Effector memory CD8-positive, alpha-beta T cell (primary cell): ENCODE measurements around the gene CCDC6.

ENCODE experiments used
- ATAC-seq: fragments of 150-1000 bp; cut with Tn5 transposase; replicated peaks from 2 replicates; pipeline ENCODE4 v1.10.0; 2021; ENCODE audit warnings: mild to moderate bottlenecking, moderate library complexity
- DNase-seq, 3 experiments: peaks; one replicate each; pipeline ENCODE4 v3.0.0; 2021
- H3K27ac Mint-ChIP-seq, 2 donors: one replicate each; pipeline ENCODE4 v1.8.0; 2022; ENCODE audit warnings: mild to moderate bottlenecking in 2 of 2, mixed read lengths in 2 of 2, moderate library complexity in 2 of 2
- H3K27me3 Mint-ChIP-seq, 2 donors: one replicate each; pipeline ENCODE4 v1.8.0; 2022; ENCODE audit warnings: mixed read lengths in 2 of 2
- H3K36me3 Mint-ChIP-seq: one replicate; pipeline ENCODE4 v1.8.0; 2022; ENCODE audit warnings: mild to moderate bottlenecking, moderate library complexity, mixed read lengths; ENCODE audit not compliant: insufficient read depth
- H3K4me1 Mint-ChIP-seq, 2 donors: one replicate each; pipeline ENCODE4 v1.8.0; 2022; ENCODE audit warnings: low read depth in 2 of 2, mixed read lengths in 2 of 2
- H3K4me3 Mint-ChIP-seq, 2 donors: one replicate each; pipeline ENCODE4 v1.8.0; 2022; ENCODE audit warnings: mild to moderate bottlenecking in 2 of 2, mixed read lengths in 2 of 2, moderate library complexity in 2 of 2
- H3K9me3 Mint-ChIP-seq, 2 donors: one replicate each; pipeline ENCODE4 v1.8.0; 2022; ENCODE audit warnings: mixed read lengths in 2 of 2

The CCDC6 gene

DNA sequence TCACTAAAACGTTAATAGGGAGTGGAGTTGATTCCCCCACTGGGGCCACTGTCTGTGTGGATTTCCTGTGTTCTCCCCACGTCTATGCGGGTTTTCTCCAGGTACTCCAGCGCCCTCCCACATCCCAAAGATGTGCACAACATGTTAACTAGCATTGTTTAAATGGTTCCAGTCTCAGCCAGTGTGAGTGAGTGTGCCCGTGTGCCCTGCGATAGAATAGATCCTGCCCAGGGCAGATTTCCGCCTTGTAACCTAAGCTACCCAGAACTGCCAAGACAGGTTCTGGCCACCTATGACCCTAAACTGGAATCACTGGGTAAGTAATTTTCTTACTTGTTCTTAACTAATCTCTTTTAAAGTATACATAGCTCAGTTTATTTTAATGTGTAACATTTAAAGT is 58.5 kb downstream of the CCDC6 start:
- peaks cover 9 to 13% of the 10 kb centered on the region in 2 donors for H3K4me1 Mint-ChIP-seq
- no peaks in the 10 kb centered on the region for H3K27me3 Mint-ChIP-seq
- no peak for ATAC-seq
- no peak overlapping the region for H3K4me3 Mint-ChIP-seq
- no peak for DNase-seq
- H3K27ac Mint-ChIP-seq: no peak overlapping the region
- H3K9me3 Mint-ChIP-seq: no peaks in the 10 kb centered on the region
- peaks cover 43% of the 10 kb centered on the region for H3K36me3 Mint-ChIP-seq

DNA sequence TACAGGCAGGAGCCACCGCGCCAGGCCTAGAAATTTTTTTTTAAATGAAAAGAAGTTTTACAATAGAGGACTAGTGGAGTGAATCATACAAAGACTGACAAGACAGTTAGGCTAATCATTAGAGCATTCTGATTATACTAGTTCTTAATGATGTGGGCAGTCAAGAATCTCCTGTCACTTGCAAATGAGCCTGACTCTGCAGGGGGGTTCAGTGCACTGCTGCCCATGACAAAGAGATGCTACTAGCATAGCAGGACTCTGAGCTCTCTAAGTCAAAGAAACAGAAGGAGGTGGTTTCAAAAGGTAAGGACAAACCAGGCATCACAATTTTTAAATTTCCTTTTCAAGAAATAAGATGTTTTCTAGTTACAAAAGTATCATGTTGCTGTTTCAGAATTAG is 59.0 kb downstream of the CCDC6 start:
- ATAC-seq (no peak), DNase-seq (no peak)
- peaks cover 46% of the 10 kb centered on the region for H3K36me3 Mint-ChIP-seq
- no peaks in the 10 kb centered on the region for H3K27me3 Mint-ChIP-seq
- H3K9me3 Mint-ChIP-seq: no peaks in the 10 kb centered on the region
- H3K4me3 Mint-ChIP-seq: no peak overlapping the region
- no peak overlapping the region for H3K27ac Mint-ChIP-seq
- peaks cover 4 to 8% of the 10 kb centered on the region in 2 donors for H3K4me1 Mint-ChIP-seq

DNA sequence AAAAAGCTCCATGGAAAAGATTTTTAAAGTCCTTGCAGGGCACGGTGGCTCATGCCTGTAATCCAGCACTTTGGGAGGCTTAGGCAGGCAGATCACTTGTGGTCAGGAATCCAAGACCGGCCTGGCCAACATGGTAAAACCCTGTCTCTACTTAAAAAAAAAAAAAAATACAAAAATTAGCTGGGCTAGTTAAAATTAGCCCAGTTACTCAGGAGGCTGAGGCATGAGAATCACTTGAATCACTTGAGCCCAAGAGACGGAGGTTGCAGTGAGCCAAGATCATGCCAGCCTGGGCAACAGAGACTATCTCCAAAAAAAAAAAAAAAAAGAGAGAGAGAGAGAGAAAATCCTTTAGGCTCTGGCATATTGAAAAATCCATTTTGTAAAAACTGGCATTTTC is 61.9 kb downstream of the CCDC6 start:
- H3K36me3 Mint-ChIP-seq: peaks cover 43% of the 10 kb centered on the region

DNA sequence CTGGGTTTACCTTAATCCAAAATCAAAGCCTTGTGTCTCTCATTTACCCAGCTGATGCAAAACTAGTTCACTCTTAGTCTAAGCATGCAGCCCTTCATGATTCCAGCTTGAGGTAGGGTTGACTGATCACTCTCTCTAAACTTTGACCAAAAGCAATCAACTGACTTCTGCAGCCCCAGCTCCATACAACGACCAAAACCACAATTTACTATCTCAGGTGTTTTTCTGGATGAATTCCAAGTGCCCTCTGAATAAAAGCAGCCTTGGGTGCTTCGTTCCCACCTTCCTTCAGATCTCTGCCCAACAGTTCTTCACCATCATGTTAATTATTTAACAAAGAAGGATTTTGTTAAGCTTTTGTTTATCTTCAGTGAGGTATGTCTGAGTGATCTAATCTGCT is 62.6 kb downstream of the CCDC6 start:
- DNase-seq: no peak
- Mint-ChIP-seq H3K4me1 (peaks cover 16% of the 10 kb centered on the region in 2 donors), H3K27me3 (no peaks in the 10 kb centered on the region), H3K9me3 (no peaks in the 10 kb centered on the region), H3K36me3 (peaks cover 41% of the 10 kb centered on the region), H3K4me3 (no peak overlapping the region), H3K27ac (no peak overlapping the region)
- ATAC-seq: no peak

More for the DNA sequence above, 61.9 kb downstream of the CCDC6 start:
- Mint-ChIP-seq H3K27me3 (no peaks in the 10 kb centered on the region), H3K4me3 (no peak overlapping the region), H3K27ac (no peak overlapping the region), H3K4me1 (peaks cover 12 to 13% of the 10 kb centered on the region in 2 donors), H3K9me3 (no peaks in the 10 kb centered on the region)
- DNase-seq (no peak), ATAC-seq (no peak)

DNA sequence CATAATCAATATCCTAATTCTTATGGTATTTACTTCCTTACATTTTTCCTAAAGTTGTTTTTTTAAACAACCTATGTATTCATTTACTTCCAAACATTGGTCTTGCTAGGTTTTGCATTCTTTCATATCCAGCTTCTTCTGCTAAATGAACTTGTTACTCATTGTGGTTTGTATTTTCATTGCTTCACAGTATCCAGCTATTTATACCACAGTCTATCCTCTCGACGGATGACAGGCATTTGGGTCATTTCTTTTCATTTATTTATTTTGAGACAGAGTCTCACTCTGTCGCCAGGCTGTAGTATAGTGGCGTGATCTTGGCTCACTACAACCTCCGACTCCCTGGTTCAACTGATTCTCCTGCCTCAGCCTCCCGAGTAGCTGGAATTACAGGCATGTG is 66.8 kb downstream of the CCDC6 start:
- H3K27me3 Mint-ChIP-seq: no peaks in the 10 kb centered on the region
- ATAC-seq (no peak), DNase-seq (no peak)
- H3K9me3 Mint-ChIP-seq: no peaks in the 10 kb centered on the region
- H3K4me1 Mint-ChIP-seq: peaks cover 21 to 24% of the 10 kb centered on the region in 2 donors
- peaks cover 22% of the 10 kb centered on the region for H3K36me3 Mint-ChIP-seq
- no peak overlapping the region for H3K4me3 Mint-ChIP-seq
- H3K27ac Mint-ChIP-seq: no peak overlapping the region

DNA sequence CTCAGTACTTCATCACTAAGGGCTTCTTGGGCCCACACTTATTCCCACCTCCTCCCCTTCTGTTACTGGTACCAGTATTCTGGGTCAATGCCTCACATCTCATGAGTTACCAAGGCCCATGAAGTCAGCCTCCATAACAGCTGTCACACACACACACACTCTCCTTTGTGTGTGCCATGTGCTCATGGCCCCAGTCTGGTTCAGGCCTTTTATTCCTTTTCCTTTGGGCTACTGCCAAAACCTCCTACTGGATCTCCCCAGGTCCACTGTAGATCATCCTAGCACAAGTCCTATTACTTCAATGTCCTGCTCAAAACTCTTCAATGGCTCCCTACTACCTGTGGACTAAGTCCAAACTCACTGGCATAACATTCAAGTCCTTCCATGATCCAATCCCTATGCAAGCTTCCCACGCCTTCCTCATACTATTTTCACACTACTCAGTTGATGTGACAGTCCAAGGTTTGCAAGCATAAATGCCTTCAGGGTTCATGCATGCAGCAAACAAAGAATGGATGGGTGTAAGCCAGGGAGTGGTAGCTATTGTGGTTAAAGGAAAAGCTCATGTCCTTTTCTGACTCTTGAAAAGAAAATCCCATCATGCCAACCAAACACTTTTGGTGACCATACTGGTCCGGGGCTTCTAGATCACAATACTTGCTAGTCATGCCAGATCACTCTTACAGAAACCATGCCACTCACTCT is 68.1 kb downstream of the CCDC6 start:
- Mint-ChIP-seq H3K4me3 (no peak overlapping the region), H3K36me3 (peaks cover 19% of the 10 kb centered on the region), H3K4me1 (peaks cover 21 to 30% of the 10 kb centered on the region in 2 donors), H3K27ac (no peak overlapping the region), H3K9me3 (no peaks in the 10 kb centered on the region), H3K27me3 (no peaks in the 10 kb centered on the region)
- ATAC-seq (no peak), DNase-seq (no peak)

DNA sequence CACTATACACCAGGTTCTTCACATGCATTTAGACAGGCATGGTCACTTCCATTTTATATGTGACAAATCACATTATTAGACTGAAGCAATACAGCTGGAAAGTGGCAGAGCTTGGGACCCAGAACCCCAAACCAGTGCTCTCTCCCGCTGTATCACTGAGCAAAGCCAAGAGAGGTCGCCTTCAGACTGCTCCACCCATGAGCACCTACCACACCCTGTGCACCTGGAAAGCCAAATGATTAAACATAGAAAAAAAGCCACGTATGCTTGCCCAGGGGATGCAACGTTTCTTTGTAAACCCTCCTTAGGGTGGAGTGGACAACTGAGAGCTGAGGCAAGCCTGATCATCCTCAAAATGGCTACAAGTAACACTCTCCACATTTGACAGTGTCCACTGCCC is 72.5 kb downstream of the CCDC6 start:
- Mint-ChIP-seq H3K27me3 (no peaks in the 10 kb centered on the region), H3K27ac (no peak overlapping the region), H3K36me3 (peaks cover 11% of the 10 kb centered on the region), H3K4me3 (no peak overlapping the region), H3K9me3 (no peaks in the 10 kb centered on the region), H3K4me1 (peaks cover 19 to 47% of the 10 kb centered on the region in 2 donors)
- DNase-seq: no peak
- ATAC-seq: no peak

DNA sequence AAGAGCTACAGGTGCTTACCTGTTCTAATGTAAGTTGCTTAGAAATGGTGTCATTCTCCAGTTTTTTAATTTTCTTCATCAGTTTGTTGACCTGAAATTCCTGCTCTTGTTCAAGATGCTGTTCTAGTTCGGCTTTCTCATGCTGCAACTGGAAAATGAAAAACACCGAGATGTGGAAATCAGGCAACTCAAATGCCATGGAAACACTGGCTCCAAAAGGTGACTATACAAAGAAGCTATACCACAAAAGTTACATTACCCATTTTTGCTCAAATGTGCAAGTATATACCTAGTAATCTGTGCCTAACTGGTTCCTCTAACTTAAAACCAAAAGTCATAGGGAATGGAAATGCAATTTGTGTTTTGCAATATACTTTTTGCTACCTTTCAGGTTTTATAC is 73.8 kb downstream of the CCDC6 start:
- H3K4me1 Mint-ChIP-seq: peaks cover 13 to 41% of the 10 kb centered on the region in 2 donors
- H3K27ac Mint-ChIP-seq: no peak overlapping the region
- ATAC-seq (no peak), DNase-seq (no peak)
- no peak overlapping the region for H3K4me3 Mint-ChIP-seq
- no peaks in the 10 kb centered on the region for H3K9me3 Mint-ChIP-seq
- peaks cover 8% of the 10 kb centered on the region for H3K36me3 Mint-ChIP-seq
- no peaks in the 10 kb centered on the region for H3K27me3 Mint-ChIP-seq

DNA sequence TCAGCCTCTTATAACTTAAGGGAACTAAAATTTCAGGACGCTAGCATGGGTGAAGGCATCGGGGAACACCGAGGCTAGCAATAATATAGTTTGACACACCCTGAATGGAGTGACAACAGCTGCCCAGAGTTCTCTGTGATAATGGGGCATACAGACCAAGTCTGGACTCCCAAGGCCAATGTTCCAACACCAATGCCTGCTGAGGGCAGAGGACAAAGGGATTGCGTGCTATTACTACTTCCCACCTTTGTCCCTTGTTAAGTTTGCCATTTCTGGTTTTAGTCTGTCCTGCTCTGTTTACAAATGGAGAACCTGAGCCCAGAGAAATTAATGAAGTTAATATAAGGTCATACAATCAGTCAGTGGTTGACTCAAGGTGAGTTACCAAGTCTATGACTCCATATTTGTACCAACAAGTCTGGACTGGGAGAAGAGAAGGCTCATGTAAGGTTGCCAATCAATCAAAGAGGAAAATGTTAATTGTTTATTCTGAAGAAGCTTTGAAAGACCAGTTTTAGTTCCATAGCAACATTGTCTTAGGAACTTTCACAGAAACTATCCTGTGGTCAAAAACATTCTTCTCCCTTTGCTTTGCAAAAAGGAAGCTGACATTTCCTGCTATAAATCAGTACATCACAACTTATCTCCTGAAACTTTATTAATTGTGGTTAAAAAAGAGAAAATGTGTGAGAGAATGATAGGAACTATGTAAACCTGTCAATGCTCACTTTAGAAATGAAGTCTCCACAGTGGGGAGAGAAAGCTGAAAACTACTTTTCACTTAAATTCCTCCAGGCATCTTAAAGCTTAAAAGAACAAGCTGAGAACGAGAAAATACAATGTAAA is 74.5 kb downstream of the CCDC6 start:
- no peak overlapping the region for H3K4me3 Mint-ChIP-seq
- ATAC-seq (no peak), DNase-seq (no peak)
- H3K9me3 Mint-ChIP-seq: no peaks in the 10 kb centered on the region
- no peaks in the 10 kb centered on the region for H3K27me3 Mint-ChIP-seq
- H3K27ac Mint-ChIP-seq: no peak overlapping the region
- peaks cover 13 to 42% of the 10 kb centered on the region in 2 donors for H3K4me1 Mint-ChIP-seq
- peaks cover 8% of the 10 kb centered on the region for H3K36me3 Mint-ChIP-seq

DNA sequence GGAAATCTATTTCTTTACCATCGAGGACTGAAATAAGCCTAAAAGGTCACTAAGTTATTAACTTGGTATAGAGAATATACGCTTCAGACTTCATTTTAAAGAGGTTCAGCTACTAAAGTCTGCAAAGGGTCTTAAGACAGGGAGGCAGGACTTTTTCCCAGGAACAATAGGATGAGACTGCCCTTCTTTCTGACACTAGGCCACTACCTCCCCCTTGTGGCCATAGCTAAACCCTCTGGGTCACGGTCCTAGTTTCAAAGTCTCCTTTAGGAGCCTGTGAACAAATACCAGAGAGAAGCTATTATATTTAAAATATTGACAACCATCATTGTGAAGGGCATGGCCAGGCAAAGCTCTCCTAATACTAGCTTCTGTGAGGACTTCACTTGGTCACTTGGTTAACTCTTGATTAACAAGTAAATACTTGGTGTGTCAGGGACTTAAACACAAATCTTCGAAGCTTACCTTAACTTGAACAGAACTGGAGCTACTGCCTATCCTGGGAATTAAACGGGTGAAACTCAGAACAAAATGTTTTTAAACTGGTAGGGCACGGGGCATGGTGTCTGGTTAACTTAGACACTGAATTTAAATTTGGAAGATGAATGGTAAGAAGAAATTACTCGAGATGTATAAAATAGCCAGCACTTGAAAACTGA is 75.6 kb downstream of the CCDC6 start:
- DNase-seq: peak in 2 of 3 experiments; percentile 11 to 22
- Mint-ChIP-seq H3K27me3 (no peaks in the 10 kb centered on the region), H3K4me1 (peaks cover 19 to 53% of the 10 kb centered on the region in 2 donors), H3K27ac (no peak overlapping the region), H3K9me3 (no peaks in the 10 kb centered on the region), H3K4me3 (no peak overlapping the region), H3K36me3 (peaks cover 8% of the 10 kb centered on the region)
- ATAC-seq: peak; percentile 32

DNA sequence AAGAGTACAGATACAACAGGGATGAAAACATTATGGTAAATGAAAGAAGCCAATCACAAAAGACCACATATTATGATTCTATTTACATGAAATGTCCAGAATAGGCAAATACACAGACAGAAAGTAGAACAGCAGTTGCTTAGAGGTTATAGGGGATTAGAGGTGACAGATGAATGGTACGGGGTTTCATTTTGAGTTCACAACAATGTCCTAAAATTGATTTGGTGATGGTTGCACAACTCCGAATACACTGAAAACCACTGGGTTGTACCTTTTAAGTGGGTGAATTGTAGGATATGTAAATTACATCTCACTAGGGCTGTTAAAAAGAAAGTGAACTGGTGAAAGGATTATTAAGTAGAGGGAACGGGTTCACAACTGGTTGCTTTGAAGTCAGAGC is 76.8 kb downstream of the CCDC6 start:
- no peak overlapping the region for H3K4me3 Mint-ChIP-seq
- no peaks in the 10 kb centered on the region for H3K27me3 Mint-ChIP-seq
- no peak for DNase-seq
- H3K27ac Mint-ChIP-seq: peak overlapping the region in 1 of 2 donors; percentile 53
- ATAC-seq: no peak
- peaks cover 8% of the 10 kb centered on the region for H3K36me3 Mint-ChIP-seq
- H3K9me3 Mint-ChIP-seq: no peaks in the 10 kb centered on the region
- peaks cover 19 to 45% of the 10 kb centered on the region in 2 donors for H3K4me1 Mint-ChIP-seq

DNA sequence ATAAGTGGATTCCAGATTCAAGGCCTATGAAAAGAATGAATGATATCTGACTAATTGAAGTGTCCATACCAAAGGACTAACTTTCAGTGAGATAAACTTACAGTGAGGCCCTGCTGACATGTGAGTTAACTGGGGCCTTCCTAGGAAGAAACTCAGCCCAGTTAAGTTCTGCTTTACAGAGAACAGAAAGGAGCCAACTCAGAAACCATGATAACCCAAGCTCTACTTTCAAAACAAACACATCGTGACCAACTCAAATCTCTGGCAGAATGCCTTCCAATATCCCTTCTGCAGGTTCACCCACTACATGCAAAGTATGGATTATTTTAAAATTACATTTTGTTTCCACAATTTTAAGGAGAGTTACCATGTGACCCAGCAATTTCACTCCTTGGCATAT is 77.3 kb downstream of the CCDC6 start:
- no peaks in the 10 kb centered on the region for H3K27me3 Mint-ChIP-seq
- DNase-seq (no peak), ATAC-seq (no peak)
- H3K9me3 Mint-ChIP-seq: no peaks in the 10 kb centered on the region
- H3K36me3 Mint-ChIP-seq: peaks cover 8% of the 10 kb centered on the region
- no peak overlapping the region for H3K4me3 Mint-ChIP-seq
- peak overlapping the region in 1 of 2 donors; percentile 53 for H3K27ac Mint-ChIP-seq
- H3K4me1 Mint-ChIP-seq: peaks cover 19 to 51% of the 10 kb centered on the region in 2 donors

DNA sequence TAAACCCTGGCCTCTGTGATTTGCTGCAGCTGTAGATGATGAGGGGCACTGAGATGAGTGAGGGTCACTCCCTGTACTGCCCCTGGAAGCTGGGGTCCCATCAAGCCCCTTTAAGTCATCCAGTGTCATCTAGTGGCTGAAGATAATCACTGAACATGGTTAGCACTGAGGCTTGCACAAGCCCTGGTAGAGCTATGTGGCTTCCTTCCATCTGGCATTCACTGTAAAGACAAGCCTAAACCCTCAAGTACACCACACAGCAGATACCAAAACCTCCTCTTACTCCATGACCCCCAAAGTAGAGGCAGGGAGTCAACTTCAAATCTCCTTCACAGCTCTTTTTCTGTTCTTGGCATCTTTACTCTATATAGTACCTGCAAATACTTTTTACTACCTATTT is 80.4 kb downstream of the CCDC6 start:
- Mint-ChIP-seq H3K4me3 (no peak overlapping the region), H3K27ac (no peak overlapping the region), H3K36me3 (peaks cover 5% of the 10 kb centered on the region), H3K4me1 (peaks cover 14 to 38% of the 10 kb centered on the region in 2 donors), H3K27me3 (no peaks in the 10 kb centered on the region), H3K9me3 (no peaks in the 10 kb centered on the region)
- no peak for DNase-seq
- no peak for ATAC-seq
